HG02642 (cell line): Measurements from ENCODE around the gene CETN1.

Source experiments
- ATAC-seq: cut with Tn5 transposase; IDR thresholded peaks from one replicate; pipeline ENCODE4 v1.9.1; 2021; ENCODE audit warnings: mild to moderate bottlenecking; ENCODE audit not compliant: unreplicated experiment, poor library complexity

The CETN1 gene

DNA sequence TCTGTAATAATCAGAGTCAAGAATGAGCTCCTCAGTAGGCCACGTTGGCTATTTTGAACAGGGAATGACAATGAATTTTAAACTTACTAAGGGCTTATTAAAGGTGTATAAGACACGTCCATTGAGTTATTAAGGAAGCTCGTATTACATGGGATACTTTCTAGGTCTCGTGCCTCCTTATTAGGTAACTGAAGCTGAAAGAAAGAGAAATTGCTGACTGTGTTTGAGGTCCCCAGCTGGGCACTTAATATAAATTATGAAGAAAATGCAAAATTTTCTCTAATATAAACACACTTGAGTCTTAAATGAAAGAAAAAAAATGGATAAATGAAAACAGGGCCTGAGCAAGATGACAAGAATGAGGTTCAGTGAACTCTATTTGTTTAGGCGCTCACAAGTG, 38.4 kb downstream of the CETN1 start:
- ATAC-seq, result no peak

- no peak for ATAC-seq
Measured at GRCh38 chr18:621291-622043, 41.3 kb downstream of the CETN1 start.

DNA sequence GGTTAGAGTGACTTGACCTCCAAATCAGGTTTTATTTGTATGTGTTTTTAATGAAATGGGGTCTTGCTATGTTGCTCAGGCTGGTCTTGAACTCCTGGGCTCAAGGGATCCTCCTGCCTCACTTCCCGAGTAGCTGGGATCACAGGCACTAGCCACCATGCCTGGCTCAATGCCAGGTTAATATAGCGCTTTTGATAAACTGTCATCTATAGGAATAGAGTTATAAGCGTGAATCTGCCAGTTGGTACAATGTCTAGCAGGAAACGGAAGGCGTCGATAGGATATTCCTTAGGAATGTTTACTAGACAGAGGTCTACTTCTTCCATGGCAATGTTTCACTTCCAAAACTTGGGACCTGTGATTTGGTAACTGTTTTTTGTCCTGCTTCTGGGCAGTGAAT, 42.1 kb downstream of the CETN1 start:
- no peak for ATAC-seq

GRCh38 chr18:623761-624620, 43.8 kb downstream of the CETN1 start:
- peak; percentile 64 for ATAC-seq

GRCh38 chr18:627231-627630, 47.1 kb downstream of the CETN1 start:
- no peak for ATAC-seq

- ATAC-seq, result no peak
Measured at GRCh38 chr18:629269-630150, 49.3 kb downstream of the CETN1 start.

- no peak for ATAC-seq
Measured at GRCh38 chr18:631560-631959, 51.4 kb downstream of the CETN1 start.
